ENCODE measurements around the gene NDUFS8.

Gene NDUFS8

GRCh38 chr11:68052137-68052873 is 21.8 kb downstream of the NDUFS8 start:
- DNase-seq, result no peak

GRCh38 chr11:68053117-68053516 is 22.6 kb downstream of the NDUFS8 start:
- no peak for DNase-seq

- DNase-seq, result no peak
Observed at GRCh38 chr11:68053981-68054812, 23.7 kb downstream of the NDUFS8 start.

GRCh38 chr11:68056317-68057285 is 26.1 kb downstream of the NDUFS8 start:
- no peak for DNase-seq

- no peak for DNase-seq
Observed at GRCh38 chr11:68057807-68058206, 27.3 kb downstream of the NDUFS8 start.

GRCh38 chr11:68061508-68061907 is 31.0 kb downstream of the NDUFS8 start:
- DNase-seq, result no peak

GRCh38 chr11:68064926-68065325 is 34.4 kb downstream of the NDUFS8 start:
- no peak for DNase-seq

- DNase-seq, result no peak
Observed at GRCh38 chr11:68065841-68066240, 35.4 kb downstream of the NDUFS8 start.

GRCh38 chr11:68066742-68067141 is 36.3 kb downstream of the NDUFS8 start:
- no peak for DNase-seq

- no peak for DNase-seq
Observed at GRCh38 chr11:68067991-68068390, 37.5 kb downstream of the NDUFS8 start.

- no peak for DNase-seq
Observed at GRCh38 chr11:68071281-68072048, 41.0 kb downstream of the NDUFS8 start.

- DNase-seq, result no peak
Observed at GRCh38 chr11:68074584-68075352, 44.3 kb downstream of the NDUFS8 start.

- no peak for DNase-seq
Observed at GRCh38 chr11:68076371-68077042, 46.0 kb downstream of the NDUFS8 start.

- no peak for DNase-seq
Observed at GRCh38 chr11:68077617-68078582, 47.4 kb downstream of the NDUFS8 start.

GRCh38 chr11:68080860-68081259 is 50.4 kb downstream of the NDUFS8 start:
- DNase-seq, result no peak

- no peak for DNase-seq
Observed at GRCh38 chr11:68081691-68082090, 51.2 kb downstream of the NDUFS8 start.

- DNase-seq, result no peak
Observed at GRCh38 chr11:68082481-68082880, 52.0 kb downstream of the NDUFS8 start.

GRCh38 chr11:68083517-68083916 is 53.0 kb downstream of the NDUFS8 start:
- DNase-seq, result no peak

Measured in GF-D8 (cell line).